ENCODE data around the gene PRUNE2. TPM values are rescaled to one million over a fixed set of nuclear protein-coding genes. Genes with fewer than 3 reads are reported as not detected.
"Not testable (repeated sequence)": the region's sequence is repeated elsewhere in the genome, so short reads cannot be mapped to it uniquely, and the experiment has no call there.

PRUNE2 gene
- total RNA-seq, 1 donor from 2014 or later: 0.63 TPM

DNA sequence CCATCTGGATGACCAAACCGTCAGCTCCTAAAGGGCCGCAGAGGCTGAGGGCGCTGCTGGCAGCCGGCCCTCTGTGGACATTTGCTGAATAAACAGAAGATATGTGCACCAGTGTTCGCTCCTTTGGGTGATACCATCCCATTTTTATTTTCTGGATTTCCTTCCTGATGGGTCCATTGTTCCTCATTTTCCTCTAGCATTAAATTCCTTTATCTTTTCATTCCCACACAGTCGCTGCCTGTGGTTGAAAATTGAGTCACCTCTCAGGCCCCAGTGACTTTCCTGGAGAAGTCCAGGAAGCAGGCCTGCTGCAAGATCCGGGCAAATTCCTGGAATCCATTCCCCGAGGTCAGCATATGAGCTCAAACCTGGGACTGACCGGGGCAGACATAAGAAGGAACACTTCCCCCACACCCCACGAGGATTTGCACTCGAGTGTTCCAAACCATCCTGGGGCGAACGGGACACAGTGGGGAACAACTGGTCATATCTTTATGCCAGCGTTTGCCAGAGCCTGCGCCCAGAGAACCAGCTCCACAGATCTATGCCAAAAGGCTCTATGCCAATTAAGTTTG, 228.3 kb downstream of the PRUNE2 start:
- TF ChIP-seq, protein P1, sequence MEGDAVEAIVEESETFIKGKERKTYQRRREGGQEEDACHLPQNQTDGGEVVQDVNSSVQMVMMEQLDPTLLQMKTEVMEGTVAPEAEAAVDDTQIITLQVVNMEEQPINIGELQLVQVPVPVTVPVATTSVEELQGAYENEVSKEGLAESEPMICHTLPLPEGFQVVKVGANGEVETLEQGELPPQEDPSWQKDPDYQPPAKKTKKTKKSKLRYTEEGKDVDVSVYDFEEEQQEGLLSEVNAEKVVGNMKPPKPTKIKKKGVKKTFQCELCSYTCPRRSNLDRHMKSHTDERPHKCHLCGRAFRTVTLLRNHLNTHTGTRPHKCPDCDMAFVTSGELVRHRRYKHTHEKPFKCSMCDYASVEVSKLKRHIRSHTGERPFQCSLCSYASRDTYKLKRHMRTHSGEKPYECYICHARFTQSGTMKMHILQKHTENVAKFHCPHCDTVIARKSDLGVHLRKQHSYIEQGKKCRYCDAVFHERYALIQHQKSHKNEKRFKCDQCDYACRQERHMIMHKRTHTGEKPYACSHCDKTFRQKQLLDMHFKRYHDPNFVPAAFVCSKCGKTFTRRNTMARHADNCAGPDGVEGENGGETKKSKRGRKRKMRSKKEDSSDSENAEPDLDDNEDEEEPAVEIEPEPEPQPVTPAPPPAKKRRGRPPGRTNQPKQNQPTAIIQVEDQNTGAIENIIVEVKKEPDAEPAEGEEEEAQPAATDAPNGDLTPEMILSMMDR (conservative IDR thresholded peaks at IDR 0.05; ENCODE audit: low read depth, low read length): no peak
- no peak for DNase-seq (ENCODE audit: low read depth)
- no peak overlapping the region for H3K4me3 ChIP-seq (ENCODE audit: low read depth, low read length)

DNA sequence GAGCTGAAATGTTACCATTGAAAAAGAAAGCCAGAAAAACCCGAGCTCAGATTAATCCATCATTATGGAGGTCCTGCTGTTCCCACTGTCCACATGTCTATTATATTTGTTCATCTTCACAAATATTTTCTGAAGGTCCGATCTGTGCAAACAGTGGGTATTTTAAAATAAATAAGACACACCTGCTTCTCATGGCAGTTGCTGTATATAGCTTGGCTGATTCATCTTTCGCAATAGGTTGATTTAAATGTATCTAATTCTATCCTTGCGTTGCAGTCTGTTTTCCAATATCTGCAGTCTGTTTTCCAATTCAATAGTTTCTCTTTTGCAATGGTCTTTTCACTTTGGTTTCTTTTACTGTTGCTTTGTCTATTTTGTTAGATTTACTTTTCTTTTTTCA, 229.1 kb downstream of the PRUNE2 start:
- no peak overlapping the region for H3K4me3 ChIP-seq (ENCODE audit: low read depth, low read length)
- TF ChIP-seq, protein P1 (conservative IDR thresholded peaks at IDR 0.05; ENCODE audit: low read depth, low read length): no peak
- DNase-seq (ENCODE audit: low read depth): no peak

DNA sequence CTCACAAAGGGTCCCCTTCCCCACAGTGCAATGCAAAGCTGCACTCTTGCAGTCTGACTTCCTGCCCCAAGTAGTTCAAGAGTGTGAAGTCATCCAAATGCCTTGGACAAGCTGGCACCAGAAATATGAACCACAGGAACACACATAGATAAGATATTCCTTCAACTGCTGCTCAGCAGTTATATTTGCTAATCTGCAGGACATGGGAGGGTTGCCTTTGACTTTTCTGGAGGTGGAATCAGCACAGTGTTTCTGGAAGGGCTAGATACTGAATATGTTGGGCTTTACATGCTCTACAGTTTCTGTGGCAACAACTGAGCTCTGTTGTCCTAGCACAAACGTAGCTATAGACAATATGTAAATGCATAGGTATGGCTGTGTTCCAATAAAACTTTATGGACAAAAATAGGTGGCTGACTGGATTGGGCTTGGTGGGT, 238.4 kb downstream of the PRUNE2 start:
- DNase-seq (ENCODE audit: low read depth): no peak
- no peak overlapping the region for H3K4me3 ChIP-seq (ENCODE audit: low read depth, low read length)
- TF ChIP-seq, protein P1 (conservative IDR thresholded peaks at IDR 0.05; ENCODE audit: low read depth, low read length): no peak

DNA sequence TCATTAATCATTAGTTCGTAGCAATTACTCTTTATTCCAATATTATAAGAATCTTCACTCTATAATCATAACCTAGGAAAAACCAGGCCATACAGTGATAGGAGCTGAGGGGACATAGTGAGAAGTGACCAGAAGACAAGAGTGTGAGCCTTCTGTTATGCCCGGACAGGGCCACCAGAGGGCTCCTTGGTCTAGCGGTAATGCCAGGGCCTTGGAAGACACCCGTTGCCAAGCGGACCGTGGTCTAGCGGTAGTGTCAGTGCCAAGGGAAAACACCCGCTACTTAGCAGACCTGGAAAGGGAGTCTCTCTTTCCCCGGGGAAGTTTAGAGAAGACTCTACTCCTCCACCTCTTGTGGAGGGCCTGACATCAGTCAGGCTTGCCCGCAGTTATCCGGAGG, 239.9 kb downstream of the PRUNE2 start:
- DNase-seq (ENCODE audit: low read depth): not testable (repeated sequence)

DNA sequence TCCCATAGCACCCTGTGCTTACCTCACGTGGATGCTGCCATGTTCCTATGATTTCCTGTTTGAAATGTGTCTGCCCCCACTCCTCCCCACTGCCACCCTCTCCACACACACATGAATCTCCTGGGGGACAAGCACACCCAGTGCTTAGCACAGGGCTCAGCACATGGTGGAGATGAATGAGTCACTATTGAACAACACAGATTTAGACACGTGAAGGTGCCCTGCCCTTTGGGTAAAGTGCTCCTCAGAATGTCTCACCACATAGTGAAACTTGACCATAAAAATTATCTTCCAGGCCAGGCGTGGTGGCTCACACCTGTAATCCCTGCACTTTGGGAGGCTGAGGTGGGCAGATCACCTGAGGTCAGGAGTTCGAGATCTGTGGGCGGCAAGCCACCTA, 240.5 kb downstream of the PRUNE2 start:
- TF ChIP-seq, protein P1 (conservative IDR thresholded peaks at IDR 0.05; ENCODE audit: low read depth, low read length): no peak
- DNase-seq (ENCODE audit: low read depth): no peak
- no peak overlapping the region for H3K4me3 ChIP-seq (ENCODE audit: low read depth, low read length)

More for the DNA sequence above, 239.9 kb downstream of the PRUNE2 start:
- TF ChIP-seq, protein P1 (conservative IDR thresholded peaks at IDR 0.05; ENCODE audit: low read depth, low read length): peak; percentile 60
- H3K4me3 ChIP-seq (ENCODE audit: low read depth, low read length): not testable (repeated sequence)

DNA sequence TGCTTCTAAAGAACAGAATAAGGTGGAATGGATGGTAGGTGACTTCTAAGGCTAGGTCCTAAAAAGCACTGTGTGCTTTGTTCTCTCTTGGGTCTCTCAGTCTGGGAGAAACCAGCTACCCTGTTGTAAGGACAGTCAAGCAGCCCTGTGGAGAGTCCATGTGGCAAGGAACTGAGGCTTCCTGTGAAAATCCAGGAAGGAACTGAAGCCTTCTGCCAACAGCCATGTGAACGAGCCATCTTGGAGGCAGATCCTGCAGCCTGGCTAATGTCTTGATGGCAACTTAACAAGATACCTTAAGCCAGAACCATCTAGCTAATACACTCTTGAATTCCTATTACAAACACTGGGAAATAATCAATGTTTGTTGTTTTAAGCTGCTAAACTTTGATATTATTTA, 241.8 kb downstream of the PRUNE2 start:
- TF ChIP-seq, protein P1 (conservative IDR thresholded peaks at IDR 0.05; ENCODE audit: low read depth, low read length): no peak
- no peak for DNase-seq (ENCODE audit: low read depth)
- no peak overlapping the region for H3K4me3 ChIP-seq (ENCODE audit: low read depth, low read length)

Measured in epithelial cell of proximal tubule (primary cell).